K562 (cell line): Measurements from ENCODE around the gene GSTA4. TPM values are rescaled to one million over a fixed set of nuclear protein-coding genes. Genes with fewer than 3 reads are reported as not detected.

Experiments used
- ERF ChIP-seq: fragments of 450-650 bp; formaldehyde crosslinking; IDR thresholded peaks from 2 replicates; pipeline ENCODE4 v1.4.0; 2020; ENCODE audit warnings: mild to moderate bottlenecking, mixed read lengths
- KLF16 ChIP-seq: IDR thresholded peaks from 2 replicates; pipeline ENCODE4 v1.6.1; 2016; ENCODE audit warnings: antibody characterized with exemption
- PCBP2 ChIP-seq: fragments of 200-400 bp; formaldehyde crosslinking; IDR thresholded peaks from 2 replicates; pipeline ENCODE4 v1.6.1; 2018; ENCODE audit warnings: low read length, low read depth, mild to moderate bottlenecking, moderate library complexity; ENCODE audit not compliant: poor library complexity, severe bottlenecking
- SIRT6 ChIP-seq: IDR thresholded peaks from one replicate; pipeline ENCODE4 v1.6.1; 2012; ENCODE audit warnings: low read depth, mild to moderate bottlenecking, control low read depth, inconsistent platforms, low read length, moderate library complexity
- ZBTB7A ChIP-seq: IDR thresholded peaks from 2 replicates; pipeline ENCODE4 v1.6.1; 2011; ENCODE audit warnings: low read depth, mild to moderate bottlenecking, low read length, moderate library complexity, borderline replicate concordance; ENCODE audit not compliant: control insufficient read depth
- ZC3H8 ChIP-seq: fragments of 450-650 bp; IDR thresholded peaks from 2 replicates; pipeline ENCODE4 v1.6.1; 2017
- polyA plus RNA-seq, 8 experiments: library from polyadenylated mRNA; depleted of rRNA in 4 of 8; stranded (reverse) in 5 of 8; unstranded in 3 of 8; fragments of >200 nt; fragmentation: Nextera tagmentation in 2 of 8; fragmentation: Illumina TruSeq in 1 of 8; extraction: Ambion mirVana in 2 of 8; extraction: Trizol in 1 of 8; gene quantifications; 2 replicates each; pipeline versions ENCODE4 v1.2.1 to v1.2.3, GENCODE V29; 2011 to 2014; ENCODE audit warnings: inconsistent platforms in 1 of 8, missing spikeins in 1 of 8
- total RNA-seq, 7 experiments: library from RNA; depleted of rRNA in 6 of 7; stranded (reverse); fragments of >200 nt in 6 of 7; fragmentation: Illumina TruSeq in 2 of 7; extraction: Trizol in 2 of 7; gene quantifications; 2 replicates each; pipeline versions ENCODE4 v1.2.1 to v1.2.3, GENCODE V29; 2011 to 2021; ENCODE audit warnings: low replicate concordance in 1 of 7
- TF ChIP-seq, protein P1 (sequence below): fragments of 450-650 bp; IDR thresholded peaks from 2 replicates; pipeline ENCODE4 v1.6.1; 2018; ENCODE audit not compliant: partially characterized antibody
- TF ChIP-seq, protein P2 (sequence below): fragments of 450-650 bp; formaldehyde crosslinking; IDR thresholded peaks from 2 replicates; pipeline ENCODE4 v1.4.0; 2020; ENCODE audit warnings: mild to moderate bottlenecking, moderate library complexity
- TF ChIP-seq, protein P3 (sequence below): sonication (generic); formaldehyde crosslinking; IDR thresholded peaks from 2 replicates; pipeline ENCODE4 v1.8.0; 2023; ENCODE audit warnings: mild to moderate bottlenecking, missing genetic modification reagents
- TF ChIP-seq, protein P4 (sequence below), 2 experiments: fragments of 450-650 bp; conservative IDR thresholded peaks; 2 replicates each; pipeline ENCODE4 v1.6.1; 2017; ENCODE audit warnings: mild to moderate bottlenecking in 2 of 2, moderate library complexity in 2 of 2

The GSTA4 gene
- total and polyA plus RNA-seq, 9 of the 15 experiments (the other 6 are each of a cell fraction or from before 2014, with no cell fraction given), result 0.89 to 4.0 (median 2.0) TPM

DNA sequence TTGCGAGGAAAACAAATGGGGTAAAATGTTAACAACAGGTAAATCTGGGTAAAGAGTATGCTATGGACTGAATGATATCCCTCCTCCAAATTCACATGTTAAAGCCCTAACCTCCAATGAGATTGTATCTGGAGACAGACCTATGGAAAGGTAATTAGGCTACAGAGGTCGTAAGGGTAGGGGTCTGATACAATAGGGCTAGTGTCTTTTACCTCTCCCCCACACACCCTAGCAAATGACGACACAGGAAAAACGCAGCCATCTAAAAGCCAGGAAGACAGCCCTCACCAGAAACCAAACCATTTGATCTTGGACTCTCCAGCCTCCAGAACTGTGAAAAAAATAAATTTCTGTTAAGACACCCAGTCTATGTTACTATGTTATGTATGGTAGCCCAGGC, 49.5 kb upstream of the GSTA4 start (continued):
- TF ChIP-seq, protein P1, sequence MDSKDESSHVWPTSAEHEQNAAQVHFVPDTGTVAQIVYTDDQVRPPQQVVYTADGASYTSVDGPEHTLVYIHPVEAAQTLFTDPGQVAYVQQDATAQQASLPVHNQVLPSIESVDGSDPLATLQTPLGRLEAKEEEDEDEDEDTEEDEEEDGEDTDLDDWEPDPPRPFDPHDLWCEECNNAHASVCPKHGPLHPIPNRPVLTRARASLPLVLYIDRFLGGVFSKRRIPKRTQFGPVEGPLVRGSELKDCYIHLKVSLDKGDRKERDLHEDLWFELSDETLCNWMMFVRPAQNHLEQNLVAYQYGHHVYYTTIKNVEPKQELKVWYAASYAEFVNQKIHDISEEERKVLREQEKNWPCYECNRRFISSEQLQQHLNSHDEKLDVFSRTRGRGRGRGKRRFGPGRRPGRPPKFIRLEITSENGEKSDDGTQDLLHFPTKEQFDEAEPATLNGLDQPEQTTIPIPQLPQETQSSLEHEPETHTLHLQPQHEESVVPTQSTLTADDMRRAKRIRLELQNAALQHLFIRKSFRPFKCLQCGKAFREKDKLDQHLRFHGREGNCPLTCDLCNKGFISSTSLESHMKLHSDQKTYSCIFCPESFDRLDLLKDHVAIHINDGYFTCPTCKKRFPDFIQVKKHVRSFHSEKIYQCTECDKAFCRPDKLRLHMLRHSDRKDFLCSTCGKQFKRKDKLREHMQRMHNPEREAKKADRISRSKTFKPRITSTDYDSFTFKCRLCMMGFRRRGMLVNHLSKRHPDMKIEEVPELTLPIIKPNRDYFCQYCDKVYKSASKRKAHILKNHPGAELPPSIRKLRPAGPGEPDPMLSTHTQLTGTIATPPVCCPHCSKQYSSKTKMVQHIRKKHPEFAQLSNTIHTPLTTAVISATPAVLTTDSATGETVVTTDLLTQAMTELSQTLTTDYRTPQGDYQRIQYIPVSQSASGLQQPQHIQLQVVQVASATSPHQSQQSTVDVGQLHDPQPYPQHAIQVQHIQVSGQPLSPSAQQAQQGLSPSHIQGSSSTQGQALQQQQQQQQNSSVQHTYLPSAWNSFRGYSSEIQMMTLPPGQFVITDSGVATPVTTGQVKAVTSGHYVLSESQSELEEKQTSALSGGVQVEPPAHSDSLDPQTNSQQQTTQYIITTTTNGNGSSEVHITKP, result no peak
- TF ChIP-seq, protein P2, sequence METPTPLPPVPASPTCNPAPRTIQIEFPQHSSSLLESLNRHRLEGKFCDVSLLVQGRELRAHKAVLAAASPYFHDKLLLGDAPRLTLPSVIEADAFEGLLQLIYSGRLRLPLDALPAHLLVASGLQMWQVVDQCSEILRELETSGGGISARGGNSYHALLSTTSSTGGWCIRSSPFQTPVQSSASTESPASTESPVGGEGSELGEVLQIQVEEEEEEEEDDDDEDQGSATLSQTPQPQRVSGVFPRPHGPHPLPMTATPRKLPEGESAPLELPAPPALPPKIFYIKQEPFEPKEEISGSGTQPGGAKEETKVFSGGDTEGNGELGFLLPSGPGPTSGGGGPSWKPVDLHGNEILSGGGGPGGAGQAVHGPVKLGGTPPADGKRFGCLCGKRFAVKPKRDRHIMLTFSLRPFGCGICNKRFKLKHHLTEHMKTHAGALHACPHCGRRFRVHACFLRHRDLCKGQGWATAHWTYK (CRISPR knock-in tag), result no peak
- no peak for TF ChIP-seq PCBP2
- TF ChIP-seq KLF16, result no peak
- TF ChIP-seq ERF, result no peak
- TF ChIP-seq, protein P3, sequence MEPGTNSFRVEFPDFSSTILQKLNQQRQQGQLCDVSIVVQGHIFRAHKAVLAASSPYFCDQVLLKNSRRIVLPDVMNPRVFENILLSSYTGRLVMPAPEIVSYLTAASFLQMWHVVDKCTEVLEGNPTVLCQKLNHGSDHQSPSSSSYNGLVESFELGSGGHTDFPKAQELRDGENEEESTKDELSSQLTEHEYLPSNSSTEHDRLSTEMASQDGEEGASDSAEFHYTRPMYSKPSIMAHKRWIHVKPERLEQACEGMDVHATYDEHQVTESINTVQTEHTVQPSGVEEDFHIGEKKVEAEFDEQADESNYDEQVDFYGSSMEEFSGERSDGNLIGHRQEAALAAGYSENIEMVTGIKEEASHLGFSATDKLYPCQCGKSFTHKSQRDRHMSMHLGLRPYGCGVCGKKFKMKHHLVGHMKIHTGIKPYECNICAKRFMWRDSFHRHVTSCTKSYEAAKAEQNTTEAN (CRISPR knock-in tag), result no peak
- TF ChIP-seq ZC3H8, result no peak
- TF ChIP-seq ZBTB7A, result no peak
- TF ChIP-seq, protein P4, sequence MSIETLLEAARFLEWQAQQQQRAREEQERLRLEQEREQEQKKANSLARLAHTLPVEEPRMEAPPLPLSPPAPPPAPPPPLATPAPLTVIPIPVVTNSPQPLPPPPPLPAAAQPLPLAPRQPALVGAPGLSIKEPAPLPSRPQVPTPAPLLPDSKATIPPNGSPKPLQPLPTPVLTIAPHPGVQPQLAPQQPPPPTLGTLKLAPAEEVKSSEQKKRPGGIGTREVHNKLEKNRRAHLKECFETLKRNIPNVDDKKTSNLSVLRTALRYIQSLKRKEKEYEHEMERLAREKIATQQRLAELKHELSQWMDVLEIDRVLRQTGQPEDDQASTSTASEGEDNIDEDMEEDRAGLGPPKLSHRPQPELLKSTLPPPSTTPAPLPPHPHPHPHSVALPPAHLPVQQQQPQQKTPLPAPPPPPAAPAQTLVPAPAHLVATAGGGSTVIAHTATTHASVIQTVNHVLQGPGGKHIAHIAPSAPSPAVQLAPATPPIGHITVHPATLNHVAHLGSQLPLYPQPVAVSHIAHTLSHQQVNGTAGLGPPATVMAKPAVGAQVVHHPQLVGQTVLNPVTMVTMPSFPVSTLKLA (conservative IDR thresholded peaks at IDR 0.05), result no peak
- no peak for TF ChIP-seq SIRT6
- TF ChIP-seq, all 486 proteins: peak for 0
